Activated T-cell treated with anti-CD3 and anti-CD28 coated beads for 1 hour (primary cell): ENCODE data around the gene TMEM106C.
"Not testable (repeated sequence)": the region's sequence is repeated elsewhere in the genome, so short reads cannot be mapped to it uniquely, and the experiment has no call there.

Experiments used
- DNase-seq: peaks from one replicate; pipeline ENCODE4 v3.0.0-alpha.2; 2020; ENCODE audit warnings: low read depth

The TMEM106C gene

GRCh38 chr12:47949441-47950341 lies 13.7 kb upstream of the TMEM106C start:
- peak; percentile 46 for DNase-seq

GRCh38 chr12:47950856-47951468 lies 12.4 kb upstream of the TMEM106C start:
- DNase-seq = no peak

- DNase-seq = no peak
Observed at GRCh38 chr12:47954058-47954457, 9.3 kb upstream of the TMEM106C start.

GRCh38 chr12:47954467-47955045 lies 8.8 kb upstream of the TMEM106C start:
- DNase-seq = no peak

GRCh38 chr12:47955059-47955458 lies 8.3 kb upstream of the TMEM106C start:
- no peak for DNase-seq

GRCh38 chr12:47957671-47958070 lies 5.7 kb upstream of the TMEM106C start:
- not testable (repeated sequence) for DNase-seq

- DNase-seq = no peak
Observed at GRCh38 chr12:47962198-47962597, 1.2 kb upstream of the TMEM106C start.

- DNase-seq = peak; percentile 2
Observed at GRCh38 chr12:47964106-47964728, 821 bp downstream of the TMEM106C start.

- no peak for DNase-seq
Observed at GRCh38 chr12:47965581-47965980, 2.2 kb downstream of the TMEM106C start.

- no peak for DNase-seq
Observed at GRCh38 chr12:47967461-47968321, 4.3 kb downstream of the TMEM106C start.

GRCh38 chr12:47969845-47970244 lies 6.4 kb downstream of the TMEM106C start:
- DNase-seq = no peak

- DNase-seq = no peak
Observed at GRCh38 chr12:47970843-47971242, 7.4 kb downstream of the TMEM106C start.

- DNase-seq = no peak
Observed at GRCh38 chr12:47972895-47973294, 9.5 kb downstream of the TMEM106C start.

GRCh38 chr12:47973870-47974269 lies 10.5 kb downstream of the TMEM106C start:
- DNase-seq = no peak

- no peak for DNase-seq
Observed at GRCh38 chr12:47975036-47975620, 11.7 kb downstream of the TMEM106C start.

- no peak for DNase-seq
Observed at GRCh38 chr12:47975816-47976215, 12.4 kb downstream of the TMEM106C start.

- DNase-seq = no peak
Observed at GRCh38 chr12:47977046-47977771, 13.8 kb downstream of the TMEM106C start.

- DNase-seq = no peak
Observed at GRCh38 chr12:47977772-47978597, 14.6 kb downstream of the TMEM106C start.

GRCh38 chr12:47978598-47978873 lies 15.1 kb downstream of the TMEM106C start:
- no peak for DNase-seq

- no peak for DNase-seq
Observed at GRCh38 chr12:47979166-47979565, 15.8 kb downstream of the TMEM106C start.
